ENCODE measurements around the gene KCNIP2.

DNA sequence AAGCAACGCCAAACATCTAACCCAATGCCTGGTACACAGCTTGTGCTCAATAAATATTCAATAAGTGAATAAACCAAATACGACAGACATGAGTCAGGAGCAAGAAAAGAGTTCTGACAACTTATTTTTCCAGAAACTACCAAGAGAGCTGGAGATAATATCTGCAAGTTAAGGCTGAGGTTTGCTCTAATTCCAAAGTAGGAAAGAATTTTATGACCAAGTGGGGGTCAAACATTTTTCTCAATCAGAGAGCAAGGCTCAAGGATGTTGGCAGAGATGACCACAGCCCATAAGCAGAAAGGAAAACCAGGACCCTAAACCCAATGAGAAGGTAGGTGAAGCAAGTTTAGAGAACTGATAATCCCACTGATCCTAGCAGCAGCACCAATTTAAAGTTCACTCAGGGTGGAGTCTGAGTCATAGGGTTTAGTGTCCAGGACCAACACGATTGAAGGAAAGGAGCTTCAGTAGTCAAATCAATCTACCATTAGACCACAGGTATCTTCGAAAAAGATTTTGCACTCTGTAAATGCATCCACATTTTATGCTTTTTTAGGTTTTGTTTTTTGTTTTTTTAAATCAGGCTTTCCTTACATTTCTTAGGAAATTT, 49.3 kb upstream of the KCNIP2 start:
- no peak for TF ChIP-seq TOE1 (CRISPR knock-in tag; IDR thresholded peaks at IDR 0.05)
- no peak for TF ChIP-seq POLR2AphosphoS5 (IDR thresholded peaks at IDR 0.05; ENCODE audit: low read depth, low read length)
